Measurements from ENCODE around the gene VEPH1. TPM values are rescaled to one million over a fixed set of nuclear protein-coding genes. Genes with fewer than 3 reads are reported as not detected.

The VEPH1 gene
- polyA plus RNA-seq, 1 of the 3 experiments (the other 2 are of a cell fraction): 6.0 TPM

GRCh38 chr3:157532529-157533297, 29.5 kb upstream of the VEPH1 start:
- 30% methylated on average over 7 of the region's 7 CpGs for WGBS (ENCODE audit: low lambda C conversion rate)
- H3K9ac ChIP-seq: peak overlapping the region; percentile 75
- peak overlapping the region in 1 of 2 experiments; percentile 52; a peak in 2 of 4 replicates for H3K4me3 ChIP-seq (ENCODE audit: low read depth in 2 of 2, low read length in 1 of 2)
- no peaks in the 10 kb centered on the region for H4K20me1 ChIP-seq (ENCODE audit: insufficient read depth)
- H3K4me2 ChIP-seq: peak overlapping the region; percentile 75
- peaks cover 46% of the 10 kb centered on the region for H3F3A ChIP-seq (replicated peaks; ENCODE audit: insufficient read depth)
- peak overlapping the region; percentile 68 to 83 for H3K27ac ChIP-seq (ENCODE audit: low read depth in 2 of 2, low read length in 1 of 2)
- H3K79me2 ChIP-seq (ENCODE audit: insufficient read depth): peaks cover 30% of the 10 kb centered on the region
- peak; percentile 64 for DNase-seq
- H3K27me3 ChIP-seq (ENCODE audit: insufficient read depth): no peaks in the 10 kb centered on the region
- H3K9me3 ChIP-seq: no peaks in the 10 kb centered on the region
- ChIA-PET POLR2A (no interaction called here), CTCF (interaction anchor here (0.6 to 7.4 kb wide), 61 partner anchors 8 to 1727 kb away, joined by 3 to 113 read pairs (median 4); partner anchors contain the start of genes GFM1 and VEPH1)
- peaks cover 2 to 28% of the 10 kb centered on the region in 2 experiments; a peak in 3 of 4 replicates for H3K4me1 ChIP-seq (ENCODE audit: control insufficient read depth in 1 of 2, insufficient read depth in 2 of 2, low read depth in 1 of 2, low read length in 1 of 2)
- peak overlapping the region; percentile 88 for H2AFZ ChIP-seq (ENCODE audit: low read depth)
- TF ChIP-seq, protein P1, sequence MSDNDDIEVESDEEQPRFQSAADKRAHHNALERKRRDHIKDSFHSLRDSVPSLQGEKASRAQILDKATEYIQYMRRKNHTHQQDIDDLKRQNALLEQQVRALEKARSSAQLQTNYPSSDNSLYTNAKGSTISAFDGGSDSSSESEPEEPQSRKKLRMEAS (IDR thresholded peaks at IDR 0.05; ENCODE audit: low read depth): no peak
- TF ChIP-seq SMC3 (IDR thresholded peaks at IDR 0.05; ENCODE audit: low read depth, low read length): peak; percentile 79
- TF ChIP-seq GABPA (IDR thresholded peaks at IDR 0.05; ENCODE audit: low read depth): no peak
- TF ChIP-seq RAD21 (IDR thresholded peaks at IDR 0.05; ENCODE audit: low read length): peak; percentile 95
- TF ChIP-seq JUND (IDR thresholded peaks at IDR 0.05): no peak
- TF ChIP-seq, protein P2, sequence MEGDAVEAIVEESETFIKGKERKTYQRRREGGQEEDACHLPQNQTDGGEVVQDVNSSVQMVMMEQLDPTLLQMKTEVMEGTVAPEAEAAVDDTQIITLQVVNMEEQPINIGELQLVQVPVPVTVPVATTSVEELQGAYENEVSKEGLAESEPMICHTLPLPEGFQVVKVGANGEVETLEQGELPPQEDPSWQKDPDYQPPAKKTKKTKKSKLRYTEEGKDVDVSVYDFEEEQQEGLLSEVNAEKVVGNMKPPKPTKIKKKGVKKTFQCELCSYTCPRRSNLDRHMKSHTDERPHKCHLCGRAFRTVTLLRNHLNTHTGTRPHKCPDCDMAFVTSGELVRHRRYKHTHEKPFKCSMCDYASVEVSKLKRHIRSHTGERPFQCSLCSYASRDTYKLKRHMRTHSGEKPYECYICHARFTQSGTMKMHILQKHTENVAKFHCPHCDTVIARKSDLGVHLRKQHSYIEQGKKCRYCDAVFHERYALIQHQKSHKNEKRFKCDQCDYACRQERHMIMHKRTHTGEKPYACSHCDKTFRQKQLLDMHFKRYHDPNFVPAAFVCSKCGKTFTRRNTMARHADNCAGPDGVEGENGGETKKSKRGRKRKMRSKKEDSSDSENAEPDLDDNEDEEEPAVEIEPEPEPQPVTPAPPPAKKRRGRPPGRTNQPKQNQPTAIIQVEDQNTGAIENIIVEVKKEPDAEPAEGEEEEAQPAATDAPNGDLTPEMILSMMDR (IDR thresholded peaks at IDR 0.05): peak; percentile 83
- TF ChIP-seq USF2 (IDR thresholded peaks at IDR 0.05; ENCODE audit: borderline replicate concordance, low read depth, low read length): no peak
- no peaks in the 10 kb centered on the region for H3K36me3 ChIP-seq (replicated peaks in 1 of 2; ENCODE audit: control insufficient read depth in 1 of 2, insufficient read depth in 2 of 2, low read length in 1 of 2)
- no peaks in the 10 kb centered on the region for H3K9me2 ChIP-seq

- Histone ChIP-seq H3K79me2 (ENCODE audit: insufficient read depth) (peaks cover 39% of the 10 kb centered on the region), H2AFZ (ENCODE audit: low read depth) (peak overlapping the region; percentile 88; the same call in 1 of the 2 replicates), H3K9ac (peak overlapping the region; percentile 75), H3K36me3 (replicated peaks in 1 of 2; ENCODE audit: control insufficient read depth in 1 of 2, insufficient read depth in 2 of 2, low read length in 1 of 2) (no peaks in the 10 kb centered on the region), H3F3A (replicated peaks; ENCODE audit: insufficient read depth) (peaks cover 47% of the 10 kb centered on the region), H3K4me3 (ENCODE audit: low read depth in 2 of 2, low read length in 1 of 2) (no peak overlapping the region), H3K4me2 (peak overlapping the region; percentile 75), H3K9me2 (no peaks in the 10 kb centered on the region), H3K27me3 (ENCODE audit: insufficient read depth) (no peaks in the 10 kb centered on the region), H3K9me3 (no peaks in the 10 kb centered on the region), H3K4me1 (ENCODE audit: control insufficient read depth in 1 of 2, insufficient read depth in 2 of 2, low read depth in 1 of 2, low read length in 1 of 2) (peaks cover 6 to 35% of the 10 kb centered on the region in 2 experiments; a peak in 3 of 4 replicates), H4K20me1 (ENCODE audit: insufficient read depth) (no peaks in the 10 kb centered on the region), H3K27ac (ENCODE audit: low read depth in 2 of 2, low read length in 1 of 2) (peak overlapping the region in 1 of 2 experiments; percentile 83; a peak in 2 of 4 replicates)
- 75% methylated on average over 4 of the region's 4 CpGs for WGBS (ENCODE audit: low lambda C conversion rate)
- CTCF ChIA-PET: interaction anchor here (0.6 to 7.4 kb wide), 38 partner anchors 9 to 1112 kb away, joined by 3 to 113 read pairs (median 4); no protein-coding TSS in a partner anchor
- DNase-seq: no peak
- POLR2A ChIA-PET: no interaction called here
- TF ChIP-seq GABPA (IDR thresholded peaks at IDR 0.05; ENCODE audit: low read depth) (no peak), SIN3A (IDR thresholded peaks at IDR 0.05; ENCODE audit: borderline replicate concordance, low read depth, low read length) (no peak), ELF1 (IDR thresholded peaks at IDR 0.05) (no peak), TAF1 (IDR thresholded peaks at IDR 0.05; ENCODE audit: borderline replicate concordance, low read depth, low read length) (no peak), RAD21 (IDR thresholded peaks at IDR 0.05; ENCODE audit: low read length) (no peak), RXRA (IDR thresholded peaks at IDR 0.05; ENCODE audit: borderline replicate concordance, low read depth) (no peak), REST (IDR thresholded peaks at IDR 0.05; ENCODE audit: low read depth, low read length) (no peak), MEF2A (IDR thresholded peaks at IDR 0.05; ENCODE audit: borderline replicate concordance, low read depth) (no peak), MXI1 (IDR thresholded peaks at IDR 0.05; ENCODE audit: low read depth, low read length) (no peak), USF2 (IDR thresholded peaks at IDR 0.05; ENCODE audit: borderline replicate concordance, low read depth, low read length) (no peak), EP300 (IDR thresholded peaks at IDR 0.05; ENCODE audit: borderline replicate concordance in 1 of 2, low read depth in 1 of 2, low read length in 1 of 2) (no peak), TEAD4 (IDR thresholded peaks at IDR 0.05; ENCODE audit: borderline replicate concordance, insufficient read depth) (no peak)
Observed at GRCh38 chr3:157531771-157532170, 28.6 kb upstream of the VEPH1 start.

Measured in SK-N-SH (cell line).